ENCODE measurements around the gene PCSK4.

Gene PCSK4

DNA sequence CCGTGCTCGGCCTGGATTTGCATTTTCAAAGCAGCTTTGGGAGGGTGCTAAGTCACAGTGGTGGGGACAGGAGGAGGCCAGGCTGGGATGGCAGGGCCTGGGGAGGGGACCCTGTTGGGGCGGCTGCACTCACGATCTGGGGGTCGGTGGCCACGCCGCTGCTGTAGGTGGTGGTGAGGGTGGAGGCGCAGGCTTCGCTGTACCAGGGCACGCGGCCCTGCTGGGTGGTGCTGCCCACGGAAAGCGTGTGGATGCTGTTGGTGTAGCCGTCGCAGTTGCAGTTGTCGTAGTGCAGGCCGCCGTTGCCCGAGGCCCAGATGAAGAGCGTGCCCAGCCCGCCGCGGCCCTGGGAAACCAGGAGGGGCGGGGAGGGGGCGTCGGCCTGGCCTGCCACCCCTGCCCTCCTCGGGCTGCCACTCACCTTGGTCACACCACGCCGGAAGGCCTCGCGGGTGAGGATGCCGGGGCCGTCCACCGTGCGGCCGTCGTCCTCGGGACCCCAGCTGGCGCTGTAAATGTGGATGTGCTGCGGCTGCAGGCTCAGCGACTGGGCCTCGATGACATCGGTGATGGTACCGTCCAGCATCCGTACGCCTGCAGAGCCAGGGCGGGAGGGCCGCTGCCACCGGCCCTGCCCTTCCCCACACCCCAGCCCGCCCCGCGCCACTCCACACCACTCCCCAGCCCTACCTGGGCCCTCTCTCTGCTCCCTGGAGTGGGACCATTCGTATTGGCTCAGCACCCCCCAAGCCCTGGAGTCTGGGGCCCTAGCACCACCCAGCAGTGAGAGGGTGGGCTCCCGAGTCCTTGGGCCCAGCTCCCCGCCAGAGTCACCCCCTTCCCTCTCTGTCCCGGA, 3.2 kb downstream of the PCSK4 start:
- H3K4me3 ChIP-seq (replicated peaks in 1 of 2; ENCODE audit: low read depth in 2 of 2, low read length in 2 of 2), result no peak overlapping the region
- TF ChIP-seq, protein P1, sequence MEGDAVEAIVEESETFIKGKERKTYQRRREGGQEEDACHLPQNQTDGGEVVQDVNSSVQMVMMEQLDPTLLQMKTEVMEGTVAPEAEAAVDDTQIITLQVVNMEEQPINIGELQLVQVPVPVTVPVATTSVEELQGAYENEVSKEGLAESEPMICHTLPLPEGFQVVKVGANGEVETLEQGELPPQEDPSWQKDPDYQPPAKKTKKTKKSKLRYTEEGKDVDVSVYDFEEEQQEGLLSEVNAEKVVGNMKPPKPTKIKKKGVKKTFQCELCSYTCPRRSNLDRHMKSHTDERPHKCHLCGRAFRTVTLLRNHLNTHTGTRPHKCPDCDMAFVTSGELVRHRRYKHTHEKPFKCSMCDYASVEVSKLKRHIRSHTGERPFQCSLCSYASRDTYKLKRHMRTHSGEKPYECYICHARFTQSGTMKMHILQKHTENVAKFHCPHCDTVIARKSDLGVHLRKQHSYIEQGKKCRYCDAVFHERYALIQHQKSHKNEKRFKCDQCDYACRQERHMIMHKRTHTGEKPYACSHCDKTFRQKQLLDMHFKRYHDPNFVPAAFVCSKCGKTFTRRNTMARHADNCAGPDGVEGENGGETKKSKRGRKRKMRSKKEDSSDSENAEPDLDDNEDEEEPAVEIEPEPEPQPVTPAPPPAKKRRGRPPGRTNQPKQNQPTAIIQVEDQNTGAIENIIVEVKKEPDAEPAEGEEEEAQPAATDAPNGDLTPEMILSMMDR (IDR thresholded peaks at IDR 0.05; ENCODE audit: low read depth, low read length), result no peak
- DNase-seq (ENCODE audit: low read depth in 2 of 2), result no peak

DNA sequence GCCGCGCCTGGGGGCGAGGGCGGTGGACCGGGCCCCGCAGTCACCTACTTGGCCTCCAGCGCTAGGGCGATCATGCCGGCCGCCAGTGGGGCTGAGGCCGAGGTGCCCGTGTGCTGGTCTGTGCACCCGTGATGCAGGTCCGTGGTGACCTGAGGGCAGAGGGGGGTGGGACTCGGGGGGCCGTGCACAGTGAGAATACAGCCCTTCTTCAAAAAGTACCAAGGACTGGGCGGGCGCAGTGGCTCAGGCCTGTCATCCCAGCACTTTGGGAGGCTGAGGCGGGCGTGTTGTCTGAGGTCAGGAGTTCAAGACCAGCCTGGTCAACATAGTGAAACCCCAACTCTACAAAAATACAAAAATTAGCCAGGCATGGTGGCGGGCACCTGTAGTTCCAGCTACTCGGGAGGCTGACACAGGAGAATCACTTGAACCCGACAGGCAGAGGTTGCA, 6.1 kb downstream of the PCSK4 start:
- no peak for DNase-seq (ENCODE audit: low read depth in 2 of 2)
- TF ChIP-seq, protein P1 (IDR thresholded peaks at IDR 0.05; ENCODE audit: low read depth, low read length), result no peak
- no peak overlapping the region for H3K4me3 ChIP-seq (replicated peaks in 1 of 2; ENCODE audit: low read depth in 2 of 2, low read length in 2 of 2)

DNA sequence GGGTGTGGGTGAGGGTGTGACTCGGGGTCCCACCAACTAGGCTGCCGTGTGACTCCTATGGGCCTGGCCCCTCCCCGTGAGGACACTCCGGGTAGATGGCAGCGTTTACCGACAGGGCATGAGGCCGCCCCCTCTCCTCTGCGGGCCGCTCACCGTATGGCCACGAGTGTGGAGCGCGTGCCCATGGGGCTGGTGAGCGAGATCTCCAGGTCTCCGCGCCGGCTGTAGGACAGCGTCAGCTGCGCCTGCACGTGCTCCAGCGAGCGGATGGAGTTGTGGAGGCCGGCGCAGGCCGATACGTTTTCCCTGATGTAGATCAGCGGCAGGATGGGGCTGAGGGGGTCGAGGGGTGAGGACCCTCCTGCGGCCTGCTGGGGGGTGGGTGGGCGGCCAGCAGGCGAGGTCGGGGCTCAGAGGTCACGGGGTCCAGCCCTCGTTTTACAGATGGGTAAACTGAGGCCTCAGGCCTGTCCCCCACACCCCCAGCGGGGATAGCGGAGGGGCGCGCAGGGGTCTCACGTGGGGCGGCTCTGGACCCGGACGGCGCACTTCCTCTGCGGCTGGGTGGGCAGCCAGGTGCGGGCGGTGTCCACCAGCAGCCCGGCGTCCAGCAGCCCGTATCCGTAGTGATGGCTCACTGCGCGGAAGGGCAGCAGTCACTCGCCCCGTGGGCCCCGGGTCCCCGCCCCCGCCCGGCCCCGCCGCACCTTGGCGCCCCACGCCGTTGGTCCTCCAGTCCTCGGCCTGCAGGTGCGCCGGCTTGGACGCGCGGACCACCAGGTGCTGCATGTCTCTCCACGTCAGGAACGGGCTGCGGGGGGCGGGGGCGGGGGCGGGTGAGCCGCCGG, 6.8 kb downstream of the PCSK4 start:
- TF ChIP-seq, protein P1 (IDR thresholded peaks at IDR 0.05; ENCODE audit: low read depth, low read length), result no peak
- H3K4me3 ChIP-seq (replicated peaks in 1 of 2; ENCODE audit: low read depth in 2 of 2, low read length in 2 of 2), result no peak overlapping the region
- no peak for DNase-seq (ENCODE audit: low read depth in 2 of 2)

DNA sequence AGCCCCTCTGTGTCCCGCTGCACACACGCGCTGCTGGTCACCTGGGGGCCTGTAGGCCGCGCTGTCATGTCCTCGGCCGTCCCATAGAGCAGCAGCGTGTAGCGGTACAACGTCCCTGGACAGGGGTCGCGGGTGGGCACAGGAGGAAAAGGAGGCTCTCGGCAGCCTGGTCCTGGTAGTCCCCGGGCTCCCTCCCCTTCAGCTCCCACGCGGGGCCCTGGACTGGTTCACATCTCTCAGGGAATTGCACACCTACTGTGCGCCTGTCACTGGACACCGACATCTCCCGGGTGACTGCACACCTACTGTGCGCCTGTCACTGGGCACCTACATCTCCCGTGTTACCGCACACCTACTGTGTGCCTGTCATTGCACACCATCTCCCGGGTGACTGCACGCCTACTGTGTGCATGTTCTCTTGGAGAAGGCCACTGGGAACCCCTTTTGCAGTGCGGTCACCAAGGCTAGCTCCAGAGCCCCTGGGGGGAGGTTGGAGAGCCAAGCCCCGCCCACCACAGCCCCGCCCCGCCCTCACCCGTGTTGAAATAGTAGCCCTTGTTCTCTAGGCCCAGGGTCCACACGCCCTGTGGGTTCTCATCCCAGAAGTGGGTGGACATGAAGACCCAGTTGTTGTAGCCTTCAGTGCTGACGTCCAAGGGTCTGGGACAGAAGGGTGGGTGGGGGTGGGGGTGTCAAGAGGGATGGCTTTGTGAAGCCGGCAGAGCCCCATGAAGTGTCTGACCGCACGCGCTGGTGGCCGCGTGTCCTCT, 7.6 kb downstream of the PCSK4 start:
- TF ChIP-seq, protein P1 (IDR thresholded peaks at IDR 0.05; ENCODE audit: low read depth, low read length), result no peak
- DNase-seq (ENCODE audit: low read depth in 2 of 2), result no peak
- H3K4me3 ChIP-seq (replicated peaks in 1 of 2; ENCODE audit: low read depth in 2 of 2, low read length in 2 of 2), result no peak overlapping the region

DNA sequence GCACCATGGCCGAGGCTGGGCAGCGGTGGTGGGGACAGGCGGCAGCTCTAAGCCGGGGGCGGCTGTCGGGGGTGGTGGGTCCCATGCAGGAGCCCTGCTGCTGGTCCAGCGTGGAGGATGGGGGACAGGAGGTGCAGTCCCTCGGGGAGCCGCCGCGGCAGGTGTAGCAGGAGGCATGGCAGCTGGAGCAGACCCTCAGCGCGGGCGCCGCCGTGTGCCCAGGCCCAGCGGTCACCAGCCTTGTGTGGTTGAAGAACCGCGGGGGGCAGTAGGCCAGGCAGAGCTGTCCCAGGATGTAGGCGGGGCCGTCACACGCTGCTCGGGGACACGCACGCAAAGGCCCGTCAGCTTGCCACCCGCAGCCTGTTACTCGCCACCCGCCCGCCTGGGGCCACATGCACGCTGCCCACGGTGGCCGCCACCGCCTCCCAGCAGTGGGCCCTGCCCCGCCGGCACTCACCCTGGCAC, 8.2 kb downstream of the PCSK4 start:
- TF ChIP-seq, protein P1 (IDR thresholded peaks at IDR 0.05; ENCODE audit: low read depth, low read length), result no peak
- no peak overlapping the region for H3K4me3 ChIP-seq (replicated peaks in 1 of 2; ENCODE audit: low read depth in 2 of 2, low read length in 2 of 2)
- no peak for DNase-seq (ENCODE audit: low read depth in 2 of 2)

DNA sequence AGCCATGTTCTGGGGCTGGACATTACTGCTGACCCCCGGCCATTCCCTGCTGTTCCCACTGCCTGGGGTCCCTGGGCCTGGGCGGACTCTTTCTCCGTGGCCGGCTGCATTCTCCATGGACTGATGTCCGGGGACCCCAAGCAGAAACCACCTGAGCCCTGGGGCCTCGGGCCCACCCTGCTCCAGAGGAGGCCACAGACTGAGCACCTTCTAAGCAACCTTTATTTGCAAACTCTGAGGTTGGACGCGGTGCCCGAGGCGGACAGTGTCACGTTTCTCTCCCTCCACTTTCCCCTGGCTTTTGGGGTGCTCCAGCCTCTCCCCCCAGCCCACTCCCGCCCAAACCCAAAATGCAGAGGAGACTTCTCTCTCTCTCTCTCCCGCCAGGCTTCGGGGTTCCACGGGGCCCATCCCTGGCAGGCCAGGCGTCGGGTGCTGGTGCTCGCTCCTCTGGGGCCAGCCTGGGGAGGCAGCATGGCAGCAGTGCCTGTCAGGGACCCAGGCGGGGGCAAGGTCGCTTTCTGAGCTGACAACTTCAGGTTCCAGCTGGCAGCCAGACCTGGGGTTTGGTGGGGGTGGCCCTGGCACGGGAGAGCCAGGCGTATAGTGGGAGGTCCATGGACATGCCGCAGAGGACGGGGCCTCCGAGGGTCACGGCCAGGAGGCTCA, 8.8 kb downstream of the PCSK4 start:
- no peak for DNase-seq (ENCODE audit: low read depth in 2 of 2)
- TF ChIP-seq, protein P1 (IDR thresholded peaks at IDR 0.05; ENCODE audit: low read depth, low read length), result no peak
- no peak overlapping the region for H3K4me3 ChIP-seq (replicated peaks in 1 of 2; ENCODE audit: low read depth in 2 of 2, low read length in 2 of 2)

All from cardiac fibroblast (primary cell).